Activated B cell treated with CpG ODN at 0.5 μM for 24 hours (primary cell): ENCODE measurements around the gene LILRB2. TPM values are rescaled to one million over a fixed set of nuclear protein-coding genes. Genes with fewer than 3 reads are reported as not detected.
"Not testable (repeated sequence)": the region's sequence is repeated elsewhere in the genome, so short reads cannot be mapped to it uniquely, and the experiment has no call there.

Experiments used
- ATAC-seq: fragments of 200-7000 bp; cut with Tn5 transposase; one replicate; pipeline ENCODE4 v1.10.0; 2021; ENCODE audit warnings: low read depth, mild to moderate bottlenecking, moderate library complexity
- CTCF ChIA-PET: fragments of 350-600 bp; sonication (Branson Sonifier 250); formaldehyde crosslinking; loops from one replicate; lab custom pipeline; 2021; ENCODE audit warnings: antibody characterized with exemption; lab: Charles Lee
- POLR2A ChIA-PET: fragments of 350-600 bp; sonication (Branson Sonifier 250); formaldehyde crosslinking; loops from one replicate; lab custom pipeline; 2021; ENCODE audit warnings: antibody characterized with exemption; lab: Charles Lee
- DNase-seq: peaks from one replicate; pipeline ENCODE4 v3.0.0; 2022
- H3K27ac Mint-ChIP-seq: one replicate; pipeline ENCODE4 v1.8.0; 2020; ENCODE audit warnings: mixed read lengths
- H3K27me3 Mint-ChIP-seq: one replicate; pipeline ENCODE4 v1.8.0; 2021; ENCODE audit warnings: mixed read lengths
- H3K36me3 Mint-ChIP-seq: one replicate; pipeline ENCODE4 v1.8.0; 2021; ENCODE audit warnings: low read depth, mixed read lengths
- H3K4me1 Mint-ChIP-seq: one replicate; pipeline ENCODE4 v1.8.0; 2021; ENCODE audit warnings: mixed read lengths
- H3K4me3 Mint-ChIP-seq: one replicate; pipeline ENCODE4 v1.8.0; 2020; ENCODE audit warnings: mild to moderate bottlenecking, mixed read lengths
- H3K9me3 Mint-ChIP-seq: one replicate; pipeline ENCODE4 v1.8.0; 2020; ENCODE audit warnings: mixed read lengths
- CTCF ChIP-seq: fragments of 200-600 bp; IDR thresholded peaks from one replicate; pipeline ENCODE4 v1.8.0; 2022; ENCODE audit warnings: antibody characterized with exemption, mild to moderate bottlenecking
- intact Hi-C: fragments of 100-400 bp; cut with micrococcal nuclease; formaldehyde crosslinking; loops from one replicate; pipeline ENCODE4 v1.15.1; 2024
- total RNA-seq: library from RNA; stranded (reverse); gene quantifications from 2 replicates; pipeline ENCODE4 v1.2.3, GENCODE V29; 2022

LILRB2 gene
- total RNA-seq, 1 donor from 2014 or later = 7.9 TPM

GRCh38 chr19:54298357-54299125 is 17.6 kb upstream of the LILRB2 start:
- CTCF ChIA-PET = interaction anchor here (0.9 to 3.2 kb wide), 2 partner anchors 33 to 66 kb away, joined by 3 to 23 read pairs; no protein-coding TSS in a partner anchor
- ATAC-seq = no peak
- Mint-ChIP-seq H3K27ac (no peak overlapping the region), H3K36me3 (no peaks in the 10 kb centered on the region), H3K27me3 (peaks cover 39% of the 10 kb centered on the region), H3K4me3 (no peak overlapping the region), H3K4me1 (peaks cover 9% of the 10 kb centered on the region), H3K9me3 (no peaks in the 10 kb centered on the region)
- intact Hi-C loops = loop anchor here (10.0 kb wide), 1 partner anchor 134 kb away; no protein-coding TSS in a partner anchor
- no peak for DNase-seq
- TF ChIP-seq CTCF = no peak
- POLR2A ChIA-PET = interaction anchor here (1.0 to 1.4 kb wide), 2 partner anchors 18 to 94 kb away, joined by 3 read pairs; no protein-coding TSS in a partner anchor

DNA sequence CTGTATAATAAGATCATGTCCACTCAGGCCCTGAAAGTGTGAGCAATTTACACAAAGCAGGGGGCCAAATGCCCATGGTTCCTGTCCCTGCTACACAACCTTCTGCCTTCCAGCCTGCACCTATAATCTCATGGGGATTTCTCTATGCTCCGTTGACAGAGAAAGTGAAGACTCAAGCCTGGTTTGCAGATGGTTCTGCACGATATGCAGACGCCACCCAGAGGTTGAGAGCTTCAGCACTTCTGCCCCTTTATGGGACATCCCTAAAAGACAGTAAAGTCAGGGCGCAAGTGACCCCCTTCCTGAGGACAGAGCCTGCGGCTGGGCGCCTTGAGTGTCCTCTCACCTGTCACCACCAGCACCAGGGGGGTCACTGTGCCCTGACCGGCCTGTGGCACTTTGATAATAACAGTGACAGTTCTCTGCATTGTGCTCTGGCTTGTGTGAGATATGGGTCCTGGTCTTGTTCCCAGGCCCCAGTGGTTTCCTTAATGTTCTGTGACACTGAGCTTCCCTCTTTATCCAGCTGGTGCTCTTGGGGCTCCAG is 16.9 kb upstream of the LILRB2 start:
- Mint-ChIP-seq H3K36me3 (no peaks in the 10 kb centered on the region), H3K4me3 (no peak overlapping the region), H3K4me1 (peaks cover 11% of the 10 kb centered on the region), H3K27me3 (peaks cover 46% of the 10 kb centered on the region), H3K9me3 (no peaks in the 10 kb centered on the region), H3K27ac (no peak overlapping the region)
- peak; percentile 68 for ATAC-seq
- CTCF ChIA-PET = interaction anchor here (0.9 to 3.2 kb wide), 2 partner anchors 32 to 65 kb away, joined by 3 to 23 read pairs; no protein-coding TSS in a partner anchor
- TF ChIP-seq CTCF = no peak
- DNase-seq = no peak
- intact Hi-C loops = loop anchor here (2.0 to 10.0 kb wide), 2 partner anchors 31 to 133 kb away; no protein-coding TSS in a partner anchor
- POLR2A ChIA-PET = interaction anchor here (1.0 to 1.4 kb wide), 2 partner anchors 18 to 93 kb away, joined by 3 read pairs; no protein-coding TSS in a partner anchor

GRCh38 chr19:54294539-54294938 is 13.6 kb upstream of the LILRB2 start:
- Mint-ChIP-seq H3K4me3 (no peak overlapping the region), H3K27ac (no peak overlapping the region), H3K9me3 (no peaks in the 10 kb centered on the region), H3K36me3 (no peaks in the 10 kb centered on the region), H3K27me3 (peaks cover 35% of the 10 kb centered on the region), H3K4me1 (peaks cover 26% of the 10 kb centered on the region)
- intact Hi-C loops = loop anchor here (10.0 kb wide), 1 partner anchor 130 kb away; no protein-coding TSS in a partner anchor
- ATAC-seq (no peak), DNase-seq (no peak)
- CTCF ChIA-PET = interaction anchor here (0.7 kb wide), 1 partner anchor 41 kb away, joined by 3 read pairs; no protein-coding TSS in a partner anchor
- no peak for TF ChIP-seq CTCF
- POLR2A ChIA-PET = no interaction called here

GRCh38 chr19:54289160-54289559 is 8.2 kb upstream of the LILRB2 start:
- CTCF ChIA-PET = interaction anchor here (0.8 kb wide), 1 partner anchor 23 kb away, joined by 3 read pairs; no protein-coding TSS in a partner anchor
- peaks cover 20% of the 10 kb centered on the region for H3K27me3 Mint-ChIP-seq

DNA sequence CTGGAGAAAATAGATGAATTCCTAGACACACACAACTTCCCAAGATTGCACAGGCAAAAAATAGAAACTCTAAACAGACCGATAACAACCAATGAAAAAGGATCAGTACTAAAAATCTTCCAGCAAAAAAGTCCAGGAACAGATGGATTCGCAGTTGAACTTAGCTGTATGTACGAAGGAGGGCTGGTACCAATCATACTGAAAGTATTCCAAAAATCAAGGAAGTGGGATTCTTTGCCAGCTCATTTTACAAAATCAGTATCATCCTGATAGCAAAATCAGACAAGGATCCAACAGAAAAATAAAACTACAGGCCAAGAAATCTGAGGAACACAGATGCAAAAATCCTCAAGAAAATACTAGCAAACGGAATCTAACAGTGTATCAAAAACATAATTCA is 6.5 kb upstream of the LILRB2 start:
- intact Hi-C loops = no loop called here
- ChIA-PET POLR2A (no interaction called here), CTCF (interaction anchor here (2.2 kb wide), 1 partner anchor 22 kb away, joined by 6 read pairs; no protein-coding TSS in a partner anchor)
- H3K27ac Mint-ChIP-seq = no peak overlapping the region
- no peak for TF ChIP-seq CTCF
- ATAC-seq = no peak
- no peaks in the 10 kb centered on the region for H3K36me3 Mint-ChIP-seq
- H3K27me3 Mint-ChIP-seq = peaks cover 3% of the 10 kb centered on the region
- H3K4me1 Mint-ChIP-seq = peaks cover 83% of the 10 kb centered on the region
- no peak overlapping the region for H3K4me3 Mint-ChIP-seq
- no peak for DNase-seq
- H3K9me3 Mint-ChIP-seq = no peaks in the 10 kb centered on the region

More at GRCh38 chr19:54289160-54289559, 8.2 kb upstream of the LILRB2 start:
- DNase-seq, intact Hi-C loops, H3K36me3 Mint-ChIP-seq, ATAC-seq, H3K9me3 Mint-ChIP-seq: not testable (repeated sequence)
- POLR2A ChIA-PET = interaction anchor here (1.3 to 1.4 kb wide), 3 partner anchors 23 to 160 kb away, joined by 3 to 10 read pairs (median 9); partner anchors contain the start of gene LENG8
- Mint-ChIP-seq H3K4me3 (peak overlapping the region; percentile 1), H3K27ac (peak overlapping the region; percentile 54), H3K4me1 (peaks cover 71% of the 10 kb centered on the region)

DNA sequence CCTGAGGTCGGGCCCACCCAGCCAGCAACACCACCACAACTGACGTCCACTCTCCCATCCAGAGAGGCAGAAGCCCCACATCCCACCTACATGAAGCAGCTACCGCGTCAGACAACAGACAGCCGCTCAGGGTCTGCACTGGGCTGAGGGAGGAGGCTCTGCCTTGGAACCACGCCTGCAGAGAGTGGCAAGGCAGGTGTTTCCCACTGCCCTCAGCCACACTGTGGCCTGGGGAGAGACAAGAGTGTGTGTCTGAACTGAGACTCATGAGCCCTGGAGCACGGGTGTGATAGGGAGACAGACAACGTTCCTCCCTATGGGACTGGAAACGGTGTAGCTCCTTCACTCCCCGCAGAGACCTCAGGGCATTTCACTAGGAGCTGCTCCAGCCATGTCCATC is 5.4 kb upstream of the LILRB2 start:
- CTCF ChIA-PET, H3K27me3 Mint-ChIP-seq, H3K9me3 Mint-ChIP-seq, intact Hi-C loops, H3K36me3 Mint-ChIP-seq, DNase-seq: not testable (repeated sequence)
- peak overlapping the region; percentile 81 for H3K27ac Mint-ChIP-seq
- POLR2A ChIA-PET = interaction anchor here (1.0 kb wide), 1 partner anchor 12 kb away, joined by 3 read pairs; no protein-coding TSS in a partner anchor
- ATAC-seq = peak; percentile 26
- H3K4me1 Mint-ChIP-seq = peaks cover 93% of the 10 kb centered on the region
- peak overlapping the region; percentile 17 for H3K4me3 Mint-ChIP-seq

- CTCF ChIA-PET, H3K9me3 Mint-ChIP-seq, H3K27me3 Mint-ChIP-seq, H3K36me3 Mint-ChIP-seq, intact Hi-C loops, DNase-seq: not testable (repeated sequence)
- H3K4me3 Mint-ChIP-seq = peak overlapping the region; percentile 20
- POLR2A ChIA-PET = interaction anchor here (0.7 kb wide), 1 partner anchor 20 kb away, joined by 3 read pairs; no protein-coding TSS in a partner anchor
- peak overlapping the region; percentile 81 for H3K27ac Mint-ChIP-seq
- peaks cover 97% of the 10 kb centered on the region for H3K4me1 Mint-ChIP-seq
- peak; percentile 69 for ATAC-seq
Observed at GRCh38 chr19:54285427-54286056, 4.6 kb upstream of the LILRB2 start.
